Tibial nerve (tissue), 4 donors: ENCODE results near the gene FOXJ3. TPM values are rescaled to one million over a fixed set of nuclear protein-coding genes. Genes with fewer than 3 reads are reported as not detected.

Experiments
- DNase-seq, 2 donors: peaks; one replicate each; pipeline ENCODE4 v3.0.0-alpha.2; 2019; ENCODE audit warnings: low spot score in 2 of 2
- H3K27ac ChIP-seq, 4 donors: fragments of 200-600 bp; sonication (generic) in 3 of 4; one replicate each; pipeline ENCODE4 v1.5.1; 2017 to 2019; ENCODE audit warnings: mild to moderate bottlenecking in 1 of 4
- H3K27me3 ChIP-seq, 2 donors: fragments of 200-600 bp; sonication (generic) in 1 of 2; one replicate each; pipeline versions ENCODE4 v1.5.1 to v1.6.0; 2017 to 2019
- H3K36me3 ChIP-seq, 3 donors: fragments of 200-600 bp; sonication (generic); one replicate each; pipeline ENCODE4 v1.5.1; 2018 to 2019
- H3K4me1 ChIP-seq, 4 donors: fragments of 200-600 bp; sonication (generic) in 3 of 4; one replicate each; pipeline ENCODE4 v1.5.1; 2017 to 2019
- H3K4me3 ChIP-seq, 4 donors: fragments of 200-600 bp; sonication (generic) in 3 of 4; one replicate each; pipeline ENCODE4 v1.5.1; 2017 to 2019; ENCODE audit warnings: mild to moderate bottlenecking in 1 of 4, moderate library complexity in 1 of 4
- H3K9me3 ChIP-seq, 4 donors: fragments of 200-600 bp; sonication (generic) in 3 of 4; one replicate each; pipeline ENCODE4 v1.5.1; 2017 to 2019
- CTCF ChIP-seq, 5 experiments: fragments of 200-600 bp in 3 of 5; fragments of 450-650 bp in 2 of 5; sonication (generic) in 3 of 5; IDR thresholded peaks; one replicate each; pipeline ENCODE4 v1.5.1; 2016 to 2019; ENCODE audit warnings: antibody characterized with exemption in 5 of 5, mild to moderate bottlenecking in 3 of 5, moderate library complexity in 2 of 5
- EP300 ChIP-seq, 2 donors: sonication (generic); formaldehyde crosslinking; IDR thresholded peaks; one replicate each; pipeline ENCODE4 v1.6.1; 2017; ENCODE audit warnings: antibody characterized with exemption in 2 of 2, mild to moderate bottlenecking in 1 of 2
- POLR2A ChIP-seq, 2 donors: fragments of 450-650 bp; IDR thresholded peaks; one replicate each; pipeline ENCODE4 v1.6.1; 2017; ENCODE audit warnings: antibody characterized with exemption in 2 of 2, mild to moderate bottlenecking in 2 of 2, moderate library complexity in 2 of 2
- WGBS, 2 donors: methylation state at CpG; one replicate each; pipeline ENCODE4 v1.1.5; 2018; 5-methylcytosine and 5-hydroxymethylcytosine counted together
- total RNA-seq, 4 donors: library from RNA; depleted of rRNA; stranded (reverse); fragments of >200 nt; gene quantifications; one replicate each; pipeline ENCODE4 v1.1.0, GENCODE V29; 2016

The FOXJ3 gene
- total RNA-seq, 4 donors from 2014 or later, result 42.7 to 68.1 (median 64.5) TPM

DNA sequence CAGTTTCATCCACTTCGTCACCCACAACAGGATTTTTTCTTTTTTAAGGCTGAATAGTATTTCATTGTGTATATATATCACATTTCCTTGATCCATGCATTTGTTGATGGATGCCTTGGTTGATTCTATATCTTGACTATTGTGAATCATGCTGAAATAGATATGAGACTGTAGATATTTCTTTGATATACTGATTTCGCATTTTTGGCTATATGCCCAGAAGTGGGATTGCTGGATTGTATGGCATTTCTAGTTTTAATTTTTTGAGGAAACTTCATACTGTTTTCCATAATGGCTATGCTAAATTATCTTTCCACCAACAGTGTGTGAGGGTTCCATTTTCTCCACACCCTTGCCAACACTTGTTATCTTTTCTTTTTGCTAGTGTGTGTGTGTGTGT, 176.8 kb downstream of the FOXJ3 start:
- no peaks in the 10 kb centered on the region for H3K36me3 ChIP-seq
- DNase-seq, result no peak
- H3K27ac ChIP-seq, result no peak overlapping the region
- peaks cover 0 to 22% (median 6%) of the 10 kb centered on the region in 4 donors for H3K9me3 ChIP-seq
- H3K4me1 ChIP-seq, result no peaks in the 10 kb centered on the region
- TF ChIP-seq POLR2A (IDR thresholded peaks at IDR 0.05) (no peak), EP300 (IDR thresholded peaks at IDR 0.05) (no peak), CTCF (IDR thresholded peaks at IDR 0.05) (no peak)
- H3K27me3 ChIP-seq, result peaks cover 0 to 6% of the 10 kb centered on the region in 2 donors
- WGBS, 2 donors, result 51 to 62% methylated on average over 2 of the region's 2 CpGs
- H3K4me3 ChIP-seq, result no peak overlapping the region

- no peak overlapping the region for H3K4me3 ChIP-seq
- peaks cover 0 to 22% (median 6%) of the 10 kb centered on the region in 4 donors for H3K9me3 ChIP-seq
- H3K36me3 ChIP-seq, result no peaks in the 10 kb centered on the region
- no peaks in the 10 kb centered on the region for H3K4me1 ChIP-seq
- H3K27ac ChIP-seq, result no peak overlapping the region
- TF ChIP-seq POLR2A (IDR thresholded peaks at IDR 0.05), result no peak
- H3K27me3 ChIP-seq, result peaks cover 0 to 6% of the 10 kb centered on the region in 2 donors
- DNase-seq, result no peak
- WGBS, 2 donors, result 66 to 69% methylated on average over 7 of the region's 7 CpGs
These were observed 177.4 kb downstream of the FOXJ3 start for GRCh38 chr1:42157667-42158066.

DNA sequence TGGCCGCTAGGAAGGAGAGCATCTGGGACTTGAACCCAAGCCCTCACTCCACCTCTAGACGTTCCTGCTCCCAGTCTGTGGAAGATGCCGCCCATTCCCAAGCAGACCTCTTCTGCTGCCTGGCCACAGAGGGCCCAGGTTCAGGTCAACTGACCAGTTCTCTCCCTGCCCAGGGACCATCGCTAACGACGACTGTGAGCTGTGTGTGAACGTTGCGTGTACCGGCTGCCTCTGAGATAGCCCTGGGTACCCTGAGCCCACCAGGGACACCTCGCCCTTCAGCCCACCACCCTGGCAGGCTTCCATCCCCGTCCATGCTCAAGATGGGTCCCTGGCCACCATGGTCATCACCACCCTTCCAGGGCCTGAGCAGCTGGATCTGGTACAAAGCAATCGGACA, 179.7 kb downstream of the FOXJ3 start:
- no peak for DNase-seq
- 78 to 85% methylated on average over 11 to 12 of the region's 12 CpGs for WGBS, 2 donors
- H3K27me3 ChIP-seq, result peaks cover 0 to 6% of the 10 kb centered on the region in 2 donors
- no peaks in the 10 kb centered on the region for H3K4me1 ChIP-seq
- H3K4me3 ChIP-seq, result no peak overlapping the region
- TF ChIP-seq CTCF (IDR thresholded peaks at IDR 0.05) (no peak), POLR2A (IDR thresholded peaks at IDR 0.05) (no peak), EP300 (IDR thresholded peaks at IDR 0.05) (no peak)
- H3K9me3 ChIP-seq, result peaks cover 0 to 7% (median 2%) of the 10 kb centered on the region in 4 donors
- H3K36me3 ChIP-seq, result no peaks in the 10 kb centered on the region
- H3K27ac ChIP-seq, result no peak overlapping the region

- peaks cover 0 to 6% of the 10 kb centered on the region in 2 donors for H3K27me3 ChIP-seq
- TF ChIP-seq POLR2A (IDR thresholded peaks at IDR 0.05) (no peak), EP300 (IDR thresholded peaks at IDR 0.05) (no peak), CTCF (IDR thresholded peaks at IDR 0.05) (no peak)
- peaks cover 0 to 1% (median 0%) of the 10 kb centered on the region in 4 donors for H3K9me3 ChIP-seq
- H3K27ac ChIP-seq, result no peak overlapping the region
- 87 to 91% methylated on average over 13 of the region's 13 CpGs for whole genome bisulfite sequencing, 2 donors
- H3K4me1 ChIP-seq, result no peaks in the 10 kb centered on the region
- H3K36me3 ChIP-seq, result no peaks in the 10 kb centered on the region
- DNase-seq, result no peak
- H3K4me3 ChIP-seq, result no peak overlapping the region
These were observed 180.3 kb downstream of the FOXJ3 start for GRCh38 chr1:42154685-42155084.

- H3K27me3 ChIP-seq, result peaks cover 0 to 8% of the 10 kb centered on the region in 2 donors
- DNase-seq, result no peak
- H3K4me3 ChIP-seq, result no peak overlapping the region
- H3K9me3 ChIP-seq, result no peaks in the 10 kb centered on the region
- no peaks in the 10 kb centered on the region for H3K4me1 ChIP-seq
- 53 to 55% methylated on average over 4 to 6 of the region's 6 CpGs for WGBS, 2 donors
- no peak overlapping the region for H3K27ac ChIP-seq
- no peaks in the 10 kb centered on the region for H3K36me3 ChIP-seq
- TF ChIP-seq CTCF (IDR thresholded peaks at IDR 0.05), result no peak
- no peak for TF ChIP-seq POLR2A (IDR thresholded peaks at IDR 0.05)
- no peak for TF ChIP-seq EP300 (IDR thresholded peaks at IDR 0.05)
These were observed 181.4 kb downstream of the FOXJ3 start for GRCh38 chr1:42153624-42154023.
